GM19238 (cell line): ENCODE data around the gene PARP14.

ENCODE experiments used
- DNase-seq: peaks from one replicate; pipeline ENCODE4 v3.0.0; 2011; ENCODE audit warnings: low spot score; ENCODE audit not compliant: insufficient read length

The PARP14 gene

DNA sequence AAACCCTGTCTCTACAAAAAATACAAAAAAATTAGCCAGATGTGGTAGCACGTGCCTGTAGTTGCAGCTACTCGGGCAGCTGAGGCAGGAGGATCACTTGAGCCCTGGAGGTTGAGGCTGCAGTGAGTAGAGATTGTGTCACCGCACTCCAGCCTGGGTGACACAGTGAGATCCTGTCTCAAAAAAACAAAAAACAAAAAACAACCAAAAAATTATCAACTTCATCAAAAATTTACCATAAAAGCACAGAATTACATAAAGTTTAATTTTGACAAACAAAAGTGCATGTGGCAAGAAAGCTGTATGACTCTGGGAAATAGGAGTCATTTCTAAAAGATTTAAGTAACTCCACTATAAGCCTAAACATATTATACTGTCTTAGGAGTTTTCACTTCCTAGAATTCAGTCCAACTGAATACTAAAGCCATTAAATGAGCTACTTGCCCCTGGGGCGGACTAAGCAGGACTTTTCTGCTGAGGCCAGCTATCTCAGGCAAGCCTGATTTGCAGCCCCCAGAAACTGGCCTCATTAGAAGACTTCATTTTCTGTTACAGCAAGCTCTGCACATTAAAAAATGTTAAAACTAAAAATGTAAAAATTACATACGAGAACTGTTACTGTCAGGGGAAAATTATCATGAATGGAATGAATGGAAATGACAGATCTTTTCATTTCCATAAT, 90.0 kb downstream of the PARP14 start:
- DNase-seq = no peak

DNA sequence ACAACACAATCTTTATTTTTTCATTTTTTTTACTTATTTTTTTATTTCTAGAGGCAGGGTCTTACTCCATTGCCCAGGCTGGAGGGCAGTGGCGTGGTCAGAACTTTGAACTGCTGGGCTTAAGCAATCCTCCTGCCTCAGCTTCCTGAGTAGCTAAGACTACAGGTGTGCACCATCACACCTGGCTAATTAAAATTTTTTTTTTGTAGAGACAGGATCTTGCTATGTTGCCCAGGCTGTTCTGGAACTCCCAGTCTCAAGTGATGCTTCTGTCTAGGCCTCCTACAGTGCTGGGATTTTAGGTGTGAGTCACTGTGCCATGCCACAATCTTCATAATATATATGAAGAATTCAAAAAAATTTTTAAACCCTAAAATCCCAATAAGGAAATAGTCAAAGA, 92.2 kb downstream of the PARP14 start:
- no peak for DNase-seq

GRCh38 chr3:122773944-122774509, 93.4 kb downstream of the PARP14 start:
- no peak for DNase-seq

DNA sequence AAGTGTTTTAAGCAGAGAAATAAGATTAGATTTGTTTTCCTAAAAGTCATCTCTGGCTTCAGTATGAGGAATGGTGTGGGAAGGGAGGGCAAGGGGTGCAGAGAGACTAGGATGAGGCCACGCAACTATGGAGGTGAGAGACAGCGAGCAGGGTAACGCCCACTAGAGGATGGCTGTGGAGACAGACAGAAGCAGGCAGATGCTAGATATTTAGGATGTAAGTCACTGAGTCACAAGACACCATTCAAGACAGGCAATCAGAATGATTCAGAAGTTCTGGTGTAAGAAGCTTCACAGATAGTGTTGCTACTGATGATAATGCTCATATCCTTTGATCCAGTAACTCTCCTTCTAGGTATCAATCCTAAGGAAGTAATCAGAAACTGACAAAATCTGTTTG, 93.9 kb downstream of the PARP14 start:
- no peak for DNase-seq

GRCh38 chr3:122776675-122777468, 96.2 kb downstream of the PARP14 start:
- no peak for DNase-seq

- DNase-seq = no peak
These were observed 96.9 kb downstream of the PARP14 start for GRCh38 chr3:122777563-122777962.
